Effector memory CD4-positive, alpha-beta T cell (primary cell): ENCODE measurements around the gene GALNTL6.

Experiments
- DNase-seq, 3 donors: peaks; one replicate each; pipeline ENCODE4 v3.0.0-alpha.2; 2020
- H3K27ac ChIP-seq: 2 replicates; pipeline ENCODE4 v1.7.0; 2013; ENCODE audit warnings: mild to moderate bottlenecking, low read length, moderate library complexity; ENCODE audit not compliant: insufficient read depth, poor library complexity, severe bottlenecking
- H3K27me3 ChIP-seq: replicated peaks from 2 replicates; pipeline ENCODE4 v1.7.0; 2013; ENCODE audit warnings: mild to moderate bottlenecking, low read length; ENCODE audit not compliant: insufficient read depth, control insufficient read depth, poor library complexity, severe bottlenecking
- H3K36me3 ChIP-seq: 2 replicates; pipeline ENCODE4 v1.7.0; 2013; ENCODE audit warnings: mild to moderate bottlenecking, low read length, moderate library complexity; ENCODE audit not compliant: control insufficient read depth, insufficient read depth
- H3K4me1 ChIP-seq: 2 replicates; pipeline ENCODE4 v1.7.0; 2013; ENCODE audit warnings: low read length, mild to moderate bottlenecking; ENCODE audit not compliant: control insufficient read depth, insufficient read depth, poor library complexity, severe bottlenecking
- H3K4me3 ChIP-seq: 2 replicates; pipeline ENCODE4 v1.7.0; 2013; ENCODE audit warnings: low read length, low read depth, mild to moderate bottlenecking; ENCODE audit not compliant: insufficient read depth, poor library complexity, severe bottlenecking
- H3K9me3 ChIP-seq: 2 replicates; pipeline ENCODE4 v1.7.0; 2013; ENCODE audit warnings: mild to moderate bottlenecking, low read length, moderate library complexity; ENCODE audit not compliant: control insufficient read depth

GALNTL6 gene

DNA sequence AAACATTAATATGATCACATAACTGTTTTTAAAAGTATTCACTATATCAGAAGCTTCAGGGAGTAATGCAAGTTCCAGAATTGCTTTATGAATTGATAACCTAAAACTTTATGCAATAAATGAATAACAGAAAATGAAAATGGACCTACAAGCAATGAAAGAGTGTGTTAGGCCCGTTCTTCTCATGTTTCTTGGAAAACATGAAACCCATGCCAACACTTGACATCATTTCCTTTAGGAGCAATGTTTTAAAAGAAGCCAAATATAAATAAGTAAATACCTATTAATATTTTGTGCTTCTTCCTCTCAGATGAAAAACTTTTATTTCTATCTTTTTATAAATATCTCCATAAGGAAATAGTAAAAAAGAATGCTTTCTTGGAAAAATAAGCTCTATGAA is 1232.4 kb downstream of the GALNTL6 start:
- Histone ChIP-seq H3K4me1 (no peaks in the 10 kb centered on the region), H3K9me3 (no peaks in the 10 kb centered on the region), H3K27me3 (no peaks in the 10 kb centered on the region), H3K4me3 (no peak overlapping the region), H3K36me3 (no peaks in the 10 kb centered on the region), H3K27ac (no peak overlapping the region)
- DNase-seq, result no peak

GRCh38 chr4:173046144-173046543 is 1232.9 kb downstream of the GALNTL6 start:
- H3K36me3 ChIP-seq, result no peaks in the 10 kb centered on the region
- H3K27me3 ChIP-seq, result no peaks in the 10 kb centered on the region
- no peak overlapping the region for H3K4me3 ChIP-seq
- no peaks in the 10 kb centered on the region for H3K9me3 ChIP-seq
- H3K4me1 ChIP-seq, result no peaks in the 10 kb centered on the region
- DNase-seq, result no peak
- H3K27ac ChIP-seq, result no peak overlapping the region

DNA sequence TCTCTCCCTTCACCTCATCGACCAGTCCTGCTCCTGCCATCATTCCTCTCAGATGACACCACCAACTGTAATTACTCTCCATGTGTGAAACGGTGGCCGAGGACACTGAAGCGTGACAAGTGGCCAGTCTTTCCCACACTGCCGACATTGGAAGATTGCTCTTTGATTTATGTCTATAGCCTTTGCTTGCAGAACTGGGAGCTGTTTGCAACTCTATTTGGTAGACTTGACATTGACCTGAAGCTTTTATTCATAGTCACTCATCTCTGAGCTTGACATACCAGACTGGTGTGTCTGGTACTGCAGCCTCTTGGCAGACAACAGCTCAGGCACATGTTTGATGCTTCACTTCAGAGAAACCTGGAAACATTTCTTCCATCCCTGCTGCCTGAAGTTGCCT is 1233.6 kb downstream of the GALNTL6 start:
- H3K27me3 ChIP-seq, result no peaks in the 10 kb centered on the region
- DNase-seq, result no peak

DNA sequence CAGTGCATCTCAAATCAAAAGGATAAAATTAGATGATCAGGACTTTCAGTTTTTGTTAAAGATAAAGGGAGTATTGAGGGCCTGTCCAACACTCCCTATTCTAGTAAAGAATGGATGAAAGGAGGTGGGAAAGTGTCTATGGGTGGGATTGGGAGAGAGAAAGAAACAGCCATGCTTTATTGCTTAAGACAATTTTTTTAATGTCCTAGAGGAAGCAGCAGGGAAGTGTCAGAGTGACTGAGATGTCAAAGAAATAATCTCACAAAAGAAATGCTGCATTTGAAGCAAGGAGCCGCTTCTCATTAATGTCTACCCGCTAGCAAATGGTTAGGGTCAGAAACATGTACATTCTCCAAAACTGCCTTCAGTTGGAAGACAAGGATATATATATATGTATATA is 1238.0 kb downstream of the GALNTL6 start:
- H3K36me3 ChIP-seq, result no peaks in the 10 kb centered on the region
- no peaks in the 10 kb centered on the region for H3K4me1 ChIP-seq
- H3K9me3 ChIP-seq, result no peaks in the 10 kb centered on the region
- no peak for DNase-seq
- peaks cover 4% of the 10 kb centered on the region for H3K27me3 ChIP-seq
- no peak overlapping the region for H3K27ac ChIP-seq
- H3K4me3 ChIP-seq, result no peak overlapping the region

More for the DNA sequence above, 1233.6 kb downstream of the GALNTL6 start:
- Histone ChIP-seq H3K4me1 (no peaks in the 10 kb centered on the region), H3K36me3 (no peaks in the 10 kb centered on the region), H3K27ac (no peak overlapping the region), H3K9me3 (no peaks in the 10 kb centered on the region), H3K4me3 (no peak overlapping the region)

DNA sequence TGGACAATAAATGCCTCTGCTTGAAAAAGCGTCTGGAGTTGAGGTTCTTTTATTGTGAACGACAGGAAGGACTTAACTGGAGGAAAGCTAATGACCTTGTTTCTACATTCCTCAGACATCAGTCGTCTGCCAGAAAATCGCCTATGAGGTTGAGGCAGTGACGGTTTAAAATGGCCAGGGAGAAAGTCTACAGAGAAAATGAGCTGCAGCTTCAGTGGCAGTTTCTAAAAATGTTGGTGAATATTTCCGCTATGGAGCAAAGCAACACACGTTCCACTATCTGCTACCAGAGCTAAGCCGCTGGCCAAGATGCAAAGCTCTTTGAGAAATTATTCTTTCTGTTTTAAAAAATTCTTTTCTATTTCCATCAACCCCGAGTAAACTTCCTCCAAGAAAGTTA is 1238.5 kb downstream of the GALNTL6 start:
- Histone ChIP-seq H3K36me3 (no peaks in the 10 kb centered on the region), H3K27me3 (peaks cover 4% of the 10 kb centered on the region), H3K4me1 (no peaks in the 10 kb centered on the region), H3K9me3 (no peaks in the 10 kb centered on the region), H3K4me3 (no peak overlapping the region), H3K27ac (no peak overlapping the region)
- no peak for DNase-seq

DNA sequence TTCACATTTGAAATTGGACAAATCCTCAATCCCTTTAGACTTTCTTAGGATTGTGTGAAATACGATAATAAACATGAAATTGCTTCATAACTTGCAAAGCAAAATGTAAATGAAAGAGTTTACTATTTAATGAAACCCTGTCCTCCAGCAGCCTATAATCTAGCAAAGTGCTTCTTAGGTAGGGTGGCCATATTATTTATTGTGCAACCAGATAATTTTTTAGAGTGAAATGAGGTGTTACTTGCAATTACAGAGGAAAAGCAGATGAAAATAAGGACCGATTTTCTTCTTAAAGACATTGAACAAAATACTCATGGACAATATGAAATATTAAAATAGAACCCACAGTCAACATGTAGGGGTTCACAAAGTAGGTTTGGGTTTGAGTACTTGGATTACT is 1239.2 kb downstream of the GALNTL6 start:
- no peaks in the 10 kb centered on the region for H3K4me1 ChIP-seq
- H3K27ac ChIP-seq, result no peak overlapping the region
- no peaks in the 10 kb centered on the region for H3K36me3 ChIP-seq
- H3K4me3 ChIP-seq, result no peak overlapping the region
- peaks cover 4% of the 10 kb centered on the region for H3K27me3 ChIP-seq
- no peak for DNase-seq
- no peaks in the 10 kb centered on the region for H3K9me3 ChIP-seq

DNA sequence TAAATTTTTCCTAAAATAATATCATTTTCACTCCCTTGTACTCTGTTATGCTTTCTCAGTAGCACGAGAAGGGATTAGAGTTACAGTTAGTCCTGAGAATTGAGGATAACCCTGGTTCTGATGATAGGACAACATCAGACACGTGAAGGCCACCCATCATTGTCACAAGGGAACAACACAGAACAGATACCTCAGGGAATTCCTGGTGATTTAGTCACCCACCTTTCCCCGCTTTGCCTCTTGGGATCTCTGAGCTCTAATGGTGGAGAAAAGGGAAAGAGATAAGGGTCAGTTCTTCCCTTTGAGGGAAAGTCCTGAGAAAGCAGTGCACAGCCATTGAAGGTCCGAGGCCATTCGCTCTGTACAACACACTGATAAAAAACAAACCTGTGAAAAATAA is 1243.1 kb downstream of the GALNTL6 start:
- no peak overlapping the region for H3K4me3 ChIP-seq
- no peak for DNase-seq
- H3K4me1 ChIP-seq, result no peaks in the 10 kb centered on the region
- H3K27me3 ChIP-seq, result peaks cover 4% of the 10 kb centered on the region
- no peak overlapping the region for H3K27ac ChIP-seq
- H3K9me3 ChIP-seq, result no peaks in the 10 kb centered on the region
- no peaks in the 10 kb centered on the region for H3K36me3 ChIP-seq

DNA sequence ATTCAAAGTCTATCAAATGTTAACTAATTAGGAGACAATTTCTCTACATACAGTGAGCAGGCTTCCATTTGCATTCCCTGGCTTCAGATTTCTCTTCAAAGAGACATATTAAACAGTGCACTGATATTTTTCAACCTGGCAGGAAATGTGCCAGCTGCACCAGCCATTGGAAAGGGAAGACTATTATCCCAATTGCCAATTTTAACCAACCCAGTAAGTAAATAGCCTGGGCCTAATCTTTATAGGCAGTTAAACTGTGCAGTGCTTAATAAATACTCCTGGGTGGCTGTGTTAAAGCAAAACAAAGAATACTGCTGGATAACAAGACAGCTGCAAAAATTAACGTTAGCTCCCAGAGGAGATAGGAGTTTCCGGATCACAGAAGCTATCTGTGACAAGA is 1243.5 kb downstream of the GALNTL6 start:
- Histone ChIP-seq H3K4me1 (no peaks in the 10 kb centered on the region), H3K9me3 (no peaks in the 10 kb centered on the region), H3K27ac (no peak overlapping the region), H3K4me3 (no peak overlapping the region), H3K36me3 (no peaks in the 10 kb centered on the region), H3K27me3 (peaks cover 4% of the 10 kb centered on the region)
- DNase-seq, result no peak

DNA sequence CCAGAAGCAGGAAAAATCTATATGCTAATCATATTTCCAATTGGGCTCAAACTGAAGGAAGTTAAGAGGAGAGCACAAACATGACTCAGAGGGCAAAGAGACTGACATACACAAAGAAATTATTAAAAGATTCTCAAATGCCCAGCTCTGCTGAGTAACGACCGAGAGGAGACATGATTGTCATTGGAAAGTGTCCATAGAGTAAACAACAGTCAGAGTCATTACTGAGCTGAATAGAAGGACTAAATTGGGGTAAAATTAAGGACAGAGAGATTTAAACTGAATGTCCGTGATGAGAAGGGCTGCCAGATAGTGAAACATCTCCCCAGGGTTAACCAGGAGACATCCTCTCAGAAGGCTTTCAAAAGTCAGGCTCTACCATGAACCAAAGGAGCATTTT is 1244.2 kb downstream of the GALNTL6 start:
- no peaks in the 10 kb centered on the region for H3K36me3 ChIP-seq
- no peaks in the 10 kb centered on the region for H3K9me3 ChIP-seq
- no peak overlapping the region for H3K27ac ChIP-seq
- H3K27me3 ChIP-seq, result peaks cover 4% of the 10 kb centered on the region
- DNase-seq, result no peak
- no peaks in the 10 kb centered on the region for H3K4me1 ChIP-seq
- no peak overlapping the region for H3K4me3 ChIP-seq

- Histone ChIP-seq H3K27me3 (peaks cover 4% of the 10 kb centered on the region), H3K4me3 (no peak overlapping the region), H3K36me3 (no peaks in the 10 kb centered on the region), H3K4me1 (no peaks in the 10 kb centered on the region), H3K9me3 (no peaks in the 10 kb centered on the region), H3K27ac (no peak overlapping the region)
- no peak for DNase-seq
Measured at GRCh38 chr4:173057901-173058300, 1244.7 kb downstream of the GALNTL6 start.

GRCh38 chr4:173061160-173061559 is 1248.0 kb downstream of the GALNTL6 start:
- Histone ChIP-seq H3K4me3 (no peak overlapping the region), H3K4me1 (no peaks in the 10 kb centered on the region), H3K27me3 (no peaks in the 10 kb centered on the region), H3K9me3 (no peaks in the 10 kb centered on the region), H3K36me3 (no peaks in the 10 kb centered on the region), H3K27ac (no peak overlapping the region)
- no peak for DNase-seq
